ENCODE measurements around the gene OR5H2.

GRCh38 chr3:98272126-98272525 lies 10.2 kb upstream of the OR5H2 start:
- TF ChIP-seq POLR2A (IDR thresholded peaks at IDR 0.05) = no peak
- TF ChIP-seq CTCF (IDR thresholded peaks at IDR 0.05) = no peak
